Liver (tissue), 9 donors: ENCODE results near the gene PTPRN2. TPM values are rescaled to one million over a fixed set of nuclear protein-coding genes. Genes with fewer than 3 reads are reported as not detected.

Experiments
- DNase-seq: peaks from one replicate; pipeline ENCODE4 v3.0.0-alpha.2; 2017; ENCODE audit warnings: low spot score
- H3K27ac ChIP-seq, 2 donors: one replicate each; pipeline ENCODE4 v1.7.0; 2013; ENCODE audit warnings: inconsistent platforms in 2 of 2, low read length in 2 of 2, control low read depth in 1 of 2, low read depth in 1 of 2, mild to moderate bottlenecking in 1 of 2
- H3K27me3 ChIP-seq, 4 donors: one replicate each; pipeline versions ENCODE4 v1.6.1 to v1.7.0; 2013; ENCODE audit warnings: low read length in 3 of 4, inconsistent platforms in 1 of 4, mild to moderate bottlenecking in 1 of 4, moderate library complexity in 1 of 4; ENCODE audit not compliant: control insufficient read depth in 4 of 4, insufficient read depth in 4 of 4
- H3K36me3 ChIP-seq, 4 donors: one replicate each; pipeline versions ENCODE4 v1.6.1 to v1.7.0; 2013; ENCODE audit warnings: low read length in 3 of 4, mild to moderate bottlenecking in 3 of 4, low read depth in 1 of 4, moderate library complexity in 1 of 4; ENCODE audit not compliant: control insufficient read depth in 4 of 4, insufficient read depth in 3 of 4
- H3K4me1 ChIP-seq, 4 donors: one replicate each; pipeline versions ENCODE4 v1.6.1 to v1.7.0; 2013; ENCODE audit warnings: low read length in 3 of 4, mild to moderate bottlenecking in 3 of 4, moderate library complexity in 1 of 4; ENCODE audit not compliant: control insufficient read depth in 4 of 4, insufficient read depth in 4 of 4
- H3K4me3 ChIP-seq, 3 donors: one replicate each; pipeline versions ENCODE4 v1.6.1 to v1.7.0; 2013; ENCODE audit warnings: low read length in 3 of 3, control low read depth in 1 of 3, low read depth in 1 of 3, mild to moderate bottlenecking in 1 of 3
- H3K9ac ChIP-seq, 2 donors: one replicate each; pipeline ENCODE4 v1.7.0; 2013; ENCODE audit warnings: low read length in 2 of 2, mild to moderate bottlenecking in 2 of 2, moderate library complexity in 2 of 2, control low read depth in 1 of 2, low read depth in 1 of 2
- H3K9me3 ChIP-seq, 4 donors: one replicate each; pipeline versions ENCODE4 v1.6.1 to v1.7.0; 2013; ENCODE audit warnings: low read length in 3 of 4; ENCODE audit not compliant: control insufficient read depth in 4 of 4
- CTCF ChIP-seq: fragments of 150-350 bp; IDR thresholded peaks from 2 replicates; pipeline ENCODE4 v1.5.1; 2017; ENCODE audit warnings: improper control_type of control experiment, low read depth, low read length; ENCODE audit not compliant: missing input control
- EGR1 ChIP-seq, 2 donors: IDR thresholded peaks; 2 replicates each; pipeline ENCODE4 v1.6.1; 2016 to 2018; ENCODE audit warnings: antibody characterized with exemption in 2 of 2, low read depth in 2 of 2
- FOXA1 ChIP-seq: IDR thresholded peaks from 2 replicates; pipeline ENCODE4 v1.6.1; 2016; ENCODE audit warnings: antibody characterized with exemption
- GABPA ChIP-seq, 2 donors: IDR thresholded peaks in 1 of 2; conservative IDR thresholded peaks in 1 of 2; 2 replicates each; pipeline ENCODE4 v1.6.1; 2016; ENCODE audit warnings: antibody characterized with exemption in 2 of 2, mild to moderate bottlenecking in 1 of 2, moderate library complexity in 1 of 2
- HNF4G ChIP-seq: IDR thresholded peaks from 2 replicates; pipeline ENCODE4 v1.6.1; 2016; ENCODE audit warnings: antibody characterized with exemption
- JUND ChIP-seq, 2 donors: IDR thresholded peaks; 2 replicates each; pipeline ENCODE4 v1.6.1; 2016; ENCODE audit warnings: antibody characterized with exemption in 2 of 2
- NR2F2 ChIP-seq: IDR thresholded peaks from 2 replicates; pipeline ENCODE4 v1.6.1; 2016; ENCODE audit warnings: antibody characterized with exemption
- RAD21 ChIP-seq, 2 donors: IDR thresholded peaks; 2 replicates each; pipeline ENCODE4 v1.6.1; 2016; ENCODE audit warnings: antibody characterized with exemption in 2 of 2, mild to moderate bottlenecking in 2 of 2
- REST ChIP-seq: IDR thresholded peaks from 2 replicates; pipeline ENCODE4 v1.6.1; 2016; ENCODE audit warnings: antibody characterized with exemption, mild to moderate bottlenecking
- RXRA ChIP-seq, 2 donors: IDR thresholded peaks; 2 replicates each; pipeline ENCODE4 v1.6.1; 2017 to 2018; ENCODE audit warnings: antibody characterized with exemption in 2 of 2, mild to moderate bottlenecking in 1 of 2
- SP1 ChIP-seq: IDR thresholded peaks from 2 replicates; pipeline ENCODE4 v1.6.1; 2018; ENCODE audit warnings: antibody characterized with exemption, mild to moderate bottlenecking
- YY1 ChIP-seq: IDR thresholded peaks from 2 replicates; pipeline ENCODE4 v1.6.1; 2016; ENCODE audit warnings: antibody characterized with exemption, mild to moderate bottlenecking
- WGBS: extraction: QIAGEN DNeasy Blood & Tissue Kit; methylation state at CpG from one replicate; pipeline ENCODE4 v1.1.7; 2013; 5-methylcytosine and 5-hydroxymethylcytosine counted together
- polyA plus RNA-seq, 2 donors: library from polyadenylated mRNA; stranded (reverse) in 1 of 2; unstranded in 1 of 2; fragments of 200-250 nt in 1 of 2; fragments of >200 nt in 1 of 2; fragmentation: Nextera tagmentation in 1 of 2; extraction: Ambion mirVana in 1 of 2; gene quantifications; one replicate each; pipeline versions ENCODE4 v1.2.1 to v1.2.3, GENCODE V29; 2013 to 2015
- total RNA-seq, 2 donors: library from RNA; depleted of rRNA; stranded (reverse); fragments of >200 nt; gene quantifications; one replicate each; pipeline ENCODE4 v1.2.3, GENCODE V29; 2014
- TF ChIP-seq, protein P1 (sequence below): IDR thresholded peaks from 2 replicates; pipeline ENCODE4 v1.6.1; 2016; ENCODE audit warnings: antibody characterized with exemption
- TF ChIP-seq, protein P2 (sequence below): IDR thresholded peaks from 2 replicates; pipeline ENCODE4 v1.6.1; 2016; ENCODE audit warnings: antibody characterized with exemption
- TF ChIP-seq, protein P3 (sequence below): IDR thresholded peaks from 2 replicates; pipeline ENCODE4 v1.6.1; 2016; ENCODE audit warnings: antibody characterized with exemption
- donor health status: healthy.
- donor health status: healthy.
- donor health status: healthy.
- donor health status: healthy.
- donor health status: healthy.

The PTPRN2 gene
- total and polyA plus RNA-seq, 4 donors: 0.75 to 1.9 (median 1.1) TPM

GRCh38 chr7:158133057-158133456, 454.6 kb downstream of the PTPRN2 start:
- H3K4me3 ChIP-seq: no peak overlapping the region
- TF ChIP-seq RXRA (IDR thresholded peaks at IDR 0.05) (no peak), REST (no peak), HNF4G (no peak), NR2F2 (no peak), SP1 (no peak), CTCF (no peak), JUND (IDR thresholded peaks at IDR 0.05) (no peak), FOXA1 (no peak), EGR1 (IDR thresholded peaks at IDR 0.05; ENCODE audit: low read depth in 2 of 2) (no peak), GABPA (IDR thresholded peaks at IDR 0.05 in 1 of 2, conservative IDR thresholded peaks at IDR 0.05 in 1 of 2) (no peak), RAD21 (IDR thresholded peaks at IDR 0.05) (no peak)
- TF ChIP-seq, protein P1, sequence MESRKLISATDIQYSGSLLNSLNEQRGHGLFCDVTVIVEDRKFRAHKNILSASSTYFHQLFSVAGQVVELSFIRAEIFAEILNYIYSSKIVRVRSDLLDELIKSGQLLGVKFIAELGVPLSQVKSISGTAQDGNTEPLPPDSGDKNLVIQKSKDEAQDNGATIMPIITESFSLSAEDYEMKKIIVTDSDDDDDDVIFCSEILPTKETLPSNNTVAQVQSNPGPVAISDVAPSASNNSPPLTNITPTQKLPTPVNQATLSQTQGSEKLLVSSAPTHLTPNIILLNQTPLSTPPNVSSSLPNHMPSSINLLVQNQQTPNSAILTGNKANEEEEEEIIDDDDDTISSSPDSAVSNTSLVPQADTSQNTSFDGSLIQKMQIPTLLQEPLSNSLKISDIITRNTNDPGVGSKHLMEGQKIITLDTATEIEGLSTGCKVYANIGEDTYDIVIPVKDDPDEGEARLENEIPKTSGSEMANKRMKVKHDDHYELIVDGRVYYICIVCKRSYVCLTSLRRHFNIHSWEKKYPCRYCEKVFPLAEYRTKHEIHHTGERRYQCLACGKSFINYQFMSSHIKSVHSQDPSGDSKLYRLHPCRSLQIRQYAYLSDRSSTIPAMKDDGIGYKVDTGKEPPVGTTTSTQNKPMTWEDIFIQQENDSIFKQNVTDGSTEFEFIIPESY: no peak
- TF ChIP-seq, protein P2, sequence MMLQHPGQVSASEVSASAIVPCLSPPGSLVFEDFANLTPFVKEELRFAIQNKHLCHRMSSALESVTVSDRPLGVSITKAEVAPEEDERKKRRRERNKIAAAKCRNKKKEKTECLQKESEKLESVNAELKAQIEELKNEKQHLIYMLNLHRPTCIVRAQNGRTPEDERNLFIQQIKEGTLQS: no peak
- TF ChIP-seq, protein P3, sequence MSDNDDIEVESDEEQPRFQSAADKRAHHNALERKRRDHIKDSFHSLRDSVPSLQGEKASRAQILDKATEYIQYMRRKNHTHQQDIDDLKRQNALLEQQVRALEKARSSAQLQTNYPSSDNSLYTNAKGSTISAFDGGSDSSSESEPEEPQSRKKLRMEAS: no peak
- DNase-seq: no peak
- H3K27me3 ChIP-seq: peaks cover 0 to 5% (median 0%) of the 10 kb centered on the region in 4 donors
- H3K9me3 ChIP-seq: no peaks in the 10 kb centered on the region
- no peaks in the 10 kb centered on the region for H3K4me1 ChIP-seq
- 95% methylated on average over 21 of the region's 21 CpGs for WGBS
- H3K36me3 ChIP-seq: no peaks in the 10 kb centered on the region
- H3K27ac ChIP-seq: no peak overlapping the region
- no peak overlapping the region for H3K9ac ChIP-seq

GRCh38 chr7:158130023-158130409, 457.6 kb downstream of the PTPRN2 start:
- DNase-seq: no peak
- H3K9ac ChIP-seq: no peak overlapping the region
- no peak overlapping the region for H3K4me3 ChIP-seq
- H3K9me3 ChIP-seq: no peaks in the 10 kb centered on the region
- 95% methylated on average over 10 of the region's 10 CpGs for WGBS
- no peaks in the 10 kb centered on the region for H3K4me1 ChIP-seq
- H3K36me3 ChIP-seq: no peaks in the 10 kb centered on the region
- H3K27ac ChIP-seq: no peak overlapping the region
- no peak for TF ChIP-seq HNF4G
- no peak for TF ChIP-seq YY1
- TF ChIP-seq RXRA (IDR thresholded peaks at IDR 0.05): no peak
- TF ChIP-seq, protein P1: no peak
- no peak for TF ChIP-seq REST
- no peaks in the 10 kb centered on the region for H3K27me3 ChIP-seq
